ENCODE results near the gene DVL3. TPM values are rescaled to one million over a fixed set of nuclear protein-coding genes. Genes with fewer than 3 reads are reported as not detected.
"Not testable (repeated sequence)": the region's sequence is repeated elsewhere in the genome, so short reads cannot be mapped to it uniquely, and the experiment has no call there.

Gene DVL3
- total RNA-seq, 1 experiment from 2014 or later = 38.3 TPM

GRCh38 chr3:184155644-184156521 lies 706 bp downstream of the DVL3 start:
- DNase-seq (ENCODE audit: low spot score) = peak; percentile 26

DNA sequence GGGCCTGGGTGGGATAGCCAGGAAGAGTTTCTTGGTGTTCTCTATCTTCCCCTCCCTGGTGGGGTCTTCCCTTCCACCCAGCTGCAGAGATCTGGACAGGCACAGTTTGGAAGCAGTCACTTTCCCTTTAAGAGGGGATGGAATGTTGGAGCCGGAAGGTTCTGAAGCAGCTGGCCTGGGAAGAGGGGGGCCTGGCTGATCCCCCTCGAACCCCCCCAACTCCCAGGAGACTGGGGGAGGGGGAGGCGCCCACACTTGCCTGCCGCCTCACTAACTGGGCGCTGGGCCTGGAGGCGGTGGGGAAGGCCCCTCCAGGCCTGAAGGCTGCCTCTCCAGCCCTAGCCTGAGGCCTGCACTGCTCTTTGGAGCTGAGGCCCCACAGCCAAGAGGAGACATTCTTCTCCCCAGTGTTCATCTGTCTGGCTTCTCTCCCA lies 1.4 kb downstream of the DVL3 start:
- DNase-seq (ENCODE audit: low spot score) = peak; percentile 27

DNA sequence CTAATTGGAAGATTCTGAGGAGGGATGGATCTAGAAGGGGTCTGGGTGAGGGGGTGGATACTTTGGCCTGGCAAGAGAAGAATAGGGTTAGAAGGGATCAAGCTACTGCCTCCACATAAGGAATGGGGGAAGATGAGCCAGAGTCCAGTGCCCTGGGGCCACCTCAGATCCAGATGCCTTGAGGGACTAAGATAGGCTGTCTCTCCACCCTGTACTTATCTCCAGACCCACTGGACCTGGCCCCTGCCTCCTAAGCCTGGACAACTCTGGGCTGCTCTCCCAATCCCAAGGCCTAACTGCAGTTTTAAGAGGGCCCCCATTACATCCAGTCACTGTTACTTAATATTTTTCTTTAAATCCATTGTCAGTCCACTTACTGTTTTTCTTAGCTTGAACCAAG lies 2.0 kb downstream of the DVL3 start:
- no peak for DNase-seq (ENCODE audit: low spot score)

DNA sequence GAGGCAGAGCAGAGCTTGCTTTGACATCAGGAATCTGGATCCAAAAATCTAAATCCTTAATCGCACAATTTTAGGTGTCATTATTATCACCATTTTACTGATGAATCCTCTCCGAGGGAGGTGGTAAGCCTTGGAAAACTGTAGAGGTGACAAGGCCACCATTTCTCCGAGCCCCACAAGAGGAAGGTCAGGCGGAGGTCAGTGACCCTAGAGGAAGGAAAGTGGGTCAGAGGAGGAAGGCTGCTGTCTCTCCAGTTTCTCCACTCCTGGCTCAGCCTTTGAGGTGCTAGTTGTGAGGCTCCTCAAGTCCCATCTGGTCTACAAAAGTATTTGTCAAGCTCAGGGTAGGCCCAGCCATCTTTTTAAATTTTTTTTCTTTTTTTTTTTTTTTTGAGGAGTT lies 3.2 kb downstream of the DVL3 start:
- no peak for DNase-seq (ENCODE audit: low spot score)

DNA sequence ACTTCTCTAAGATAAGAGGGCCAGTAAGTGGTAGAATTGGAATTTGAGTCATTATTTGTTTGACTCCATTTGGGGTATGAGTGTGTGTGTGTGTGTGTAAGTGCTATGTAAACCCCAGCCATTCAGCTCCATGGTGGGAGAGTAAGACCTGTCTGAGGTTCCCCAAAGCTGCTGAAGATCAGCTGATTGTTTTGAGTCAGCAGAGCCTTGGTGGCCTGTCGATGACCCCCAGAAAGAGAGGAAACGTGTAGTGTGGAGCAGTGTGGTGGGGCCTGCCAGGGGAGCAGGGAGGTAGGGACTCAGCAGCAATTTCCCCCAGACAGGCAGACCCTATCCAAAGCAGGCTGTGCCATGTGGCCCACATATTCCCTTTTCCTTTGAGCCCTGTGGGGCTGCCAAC lies 5.3 kb downstream of the DVL3 start:
- no peak for DNase-seq (ENCODE audit: low spot score)

DNA sequence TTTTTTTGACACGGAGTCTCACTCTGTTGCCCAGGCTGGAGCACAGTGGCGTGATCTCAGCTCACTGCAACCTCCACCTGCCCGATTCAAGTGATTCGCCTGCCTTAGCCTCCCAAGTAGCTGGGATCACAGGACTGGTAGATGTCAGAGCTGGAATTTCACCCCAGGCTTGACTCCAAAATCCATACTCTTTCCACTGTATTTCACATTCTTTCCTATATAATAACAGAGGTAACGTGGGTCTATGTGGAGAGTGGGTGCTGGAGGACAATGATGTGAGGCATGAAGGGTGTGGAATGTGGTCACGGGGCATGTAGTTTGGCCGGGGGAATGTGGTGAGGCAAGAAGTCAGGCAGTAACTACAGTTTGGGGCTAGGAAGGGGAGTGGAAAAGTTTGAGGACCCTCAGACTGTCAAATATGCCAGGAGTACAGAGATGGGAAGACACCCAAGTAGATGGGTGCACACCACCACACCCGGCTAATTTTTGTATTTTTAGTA lies 7.4 kb downstream of the DVL3 start:
- DNase-seq (ENCODE audit: low spot score) = not testable (repeated sequence)

- DNase-seq (ENCODE audit: low spot score) = no peak
Observed at GRCh38 chr3:184164648-184165330, 9.6 kb downstream of the DVL3 start.

- no peak for DNase-seq (ENCODE audit: low spot score)
Observed at GRCh38 chr3:184165543-184165942, 10.4 kb downstream of the DVL3 start.

DNA sequence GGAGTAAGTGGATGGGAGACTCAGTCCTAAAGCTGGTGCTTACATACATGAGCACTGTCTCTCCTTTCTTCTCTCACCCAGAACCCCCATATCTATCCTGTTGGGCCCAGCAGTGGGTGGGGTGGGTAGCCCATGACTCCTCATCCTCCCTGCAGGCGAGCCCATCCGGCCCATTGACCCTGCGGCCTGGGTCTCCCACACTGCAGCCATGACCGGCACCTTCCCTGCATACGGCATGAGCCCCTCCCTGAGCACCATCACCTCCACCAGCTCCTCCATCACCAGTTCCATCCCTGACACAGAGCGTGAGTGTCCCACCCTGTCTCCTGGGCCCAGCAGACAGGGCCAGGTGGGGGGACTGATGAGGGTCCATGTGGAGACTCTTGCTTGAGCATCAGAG lies 11.5 kb downstream of the DVL3 start:
- no peak for DNase-seq (ENCODE audit: low spot score)

GRCh38 chr3:184167786-184168185 lies 12.6 kb downstream of the DVL3 start:
- no peak for DNase-seq (ENCODE audit: low spot score)

DNA sequence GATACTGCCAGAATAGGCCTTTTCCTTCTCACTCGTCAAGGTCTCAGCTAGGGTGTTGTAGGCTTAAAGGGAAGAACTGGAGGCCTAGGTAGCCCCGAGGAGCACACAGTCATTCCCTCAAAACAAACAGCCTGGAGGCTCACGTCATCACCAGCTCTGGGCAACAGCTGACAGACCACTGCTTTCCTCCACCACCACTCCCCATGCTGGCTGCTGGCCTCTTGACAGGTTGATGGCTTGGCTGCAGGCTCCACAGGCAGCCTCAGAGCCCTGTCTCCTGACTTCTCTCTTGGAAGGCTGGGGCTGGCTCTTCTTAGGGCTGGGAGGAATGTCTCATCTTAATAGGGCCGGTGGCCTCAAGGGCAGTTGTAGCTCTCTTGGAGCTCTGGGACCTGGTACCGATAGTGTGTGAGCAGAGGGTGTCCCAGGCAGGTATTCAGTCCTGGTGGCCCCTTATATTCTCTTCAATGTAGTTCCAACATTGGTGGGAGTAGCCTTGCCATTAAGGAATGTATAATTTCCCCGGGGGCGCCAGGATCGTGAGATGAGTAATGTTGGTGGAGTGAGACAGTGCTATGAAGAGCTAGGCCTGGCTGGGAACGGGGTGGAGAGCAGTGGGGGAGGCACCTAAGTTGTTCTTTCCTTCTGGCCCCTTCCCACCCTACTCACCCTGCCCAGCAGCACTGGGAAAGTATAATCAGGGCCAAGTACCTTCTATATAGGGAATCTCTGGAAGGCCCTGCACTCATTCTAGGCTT lies 13.4 kb downstream of the DVL3 start:
- DNase-seq (ENCODE audit: low spot score) = peak; percentile 44

- no peak for DNase-seq (ENCODE audit: low spot score)
Observed at GRCh38 chr3:184169896-184170875, 15.0 kb downstream of the DVL3 start.

- DNase-seq (ENCODE audit: low spot score) = peak; percentile 57
Observed at GRCh38 chr3:184171562-184171961, 16.4 kb downstream of the DVL3 start.

- peak; percentile 40 for DNase-seq (ENCODE audit: low spot score)
Observed at GRCh38 chr3:184172681-184173373, 17.6 kb downstream of the DVL3 start.

- DNase-seq (ENCODE audit: low spot score) = no peak
Observed at GRCh38 chr3:184173374-184173722, 18.2 kb downstream of the DVL3 start.

GRCh38 chr3:184174284-184174645 lies 19.1 kb downstream of the DVL3 start:
- no peak for DNase-seq (ENCODE audit: low spot score)

- peak; percentile 100 for DNase-seq (ENCODE audit: low spot score)
Observed at GRCh38 chr3:184174646-184175492, 19.7 kb downstream of the DVL3 start, which contains the start of gene AP2M1. TSS of gene AP2M1 (plus strand) at chr3:184174855. CDS start at chr3:184176994, 2,139 bp downstream.

- no peak for DNase-seq (ENCODE audit: low spot score)
Observed at GRCh38 chr3:184175506-184175905, 20.3 kb downstream of the DVL3 start.

GRCh38 chr3:184175981-184176376 lies 20.8 kb downstream of the DVL3 start:
- DNase-seq (ENCODE audit: low spot score) = no peak
